Fibroblast of lung (primary cell): ENCODE data around the gene ITPKB. TPM values are rescaled to one million over a fixed set of nuclear protein-coding genes. Genes with fewer than 3 reads are reported as not detected.

Source experiments
- DNase-seq, 2 donors: peaks; one replicate each; pipeline versions ENCODE4 v3.0.0 to v3.0.0-alpha.2; 2010; ENCODE audit warnings: low read depth in 2 of 2
- H2AFZ ChIP-seq: 2 replicates; pipeline ENCODE4 v1.5.1; 2012; ENCODE audit warnings: low read length, control low read depth, inconsistent platforms
- H3K27ac ChIP-seq: 2 replicates; pipeline ENCODE4 v1.5.1; 2011; ENCODE audit warnings: low read length, control low read depth; ENCODE audit not compliant: insufficient read depth
- H3K27me3 ChIP-seq: 2 replicates; pipeline ENCODE4 v1.5.1; 2011; ENCODE audit warnings: mild to moderate bottlenecking, low read length; ENCODE audit not compliant: control insufficient read depth, insufficient read depth
- H3K36me3 ChIP-seq: 2 replicates; pipeline ENCODE4 v1.5.1; 2011; ENCODE audit warnings: low read length; ENCODE audit not compliant: control insufficient read depth, insufficient read depth
- H3K4me1 ChIP-seq: 2 replicates; pipeline ENCODE4 v1.5.1; 2011; ENCODE audit warnings: low read length; ENCODE audit not compliant: control insufficient read depth, insufficient read depth; ENCODE audit errors: extremely low read depth
- H3K4me2 ChIP-seq: 2 replicates; pipeline ENCODE4 v1.5.1; 2011; ENCODE audit warnings: low read length, control low read depth; ENCODE audit not compliant: insufficient read depth; ENCODE audit errors: extremely low read depth
- H3K4me3 ChIP-seq, 4 experiments: fragments of 200-600 bp in 1 of 4; sonication (generic) in 1 of 4; replicated peaks in 1 of 4; 2 replicates each; pipeline ENCODE4 v1.5.1; 2011 to 2016; ENCODE audit warnings: low read length in 4 of 4, low read depth in 3 of 4, mild to moderate bottlenecking in 3 of 4, control low read depth in 2 of 4, inconsistent platforms in 1 of 4, mixed read lengths in 1 of 4; ENCODE audit not compliant: insufficient read depth in 1 of 4; ENCODE audit errors: control extremely low read depth in 1 of 4
- H3K79me2 ChIP-seq: 2 replicates; pipeline ENCODE4 v1.5.1; 2012; ENCODE audit warnings: mild to moderate bottlenecking, low read length, inconsistent platforms; ENCODE audit not compliant: control insufficient read depth, insufficient read depth
- H3K9ac ChIP-seq: 2 replicates; pipeline ENCODE4 v1.5.1; 2011; ENCODE audit warnings: mild to moderate bottlenecking, low read length, control low read depth; ENCODE audit not compliant: insufficient read depth
- H3K9me3 ChIP-seq: 2 replicates; pipeline ENCODE4 v1.5.1; 2012; ENCODE audit warnings: low read depth, low read length; ENCODE audit not compliant: control insufficient read depth, insufficient read depth
- H4K20me1 ChIP-seq: 2 replicates; pipeline ENCODE4 v1.5.1; 2011; ENCODE audit warnings: low read length; ENCODE audit not compliant: control insufficient read depth, insufficient read depth; ENCODE audit errors: extremely low read depth
- CTCF ChIP-seq, 2 donors: IDR thresholded peaks in 1 of 2; conservative IDR thresholded peaks in 1 of 2; 1 replicate in 1 of 2; 2 replicates in 1 of 2; pipeline ENCODE4 v1.5.1; 2011 to 2012; ENCODE audit warnings: low read length in 2 of 2, control low read depth in 1 of 2, inconsistent platforms in 1 of 2, low read depth in 1 of 2, mild to moderate bottlenecking in 1 of 2
- EZH2 ChIP-seq: IDR thresholded peaks from 2 replicates; pipeline ENCODE4 v1.5.1; 2012; ENCODE audit warnings: low read length, control low read depth, mild to moderate bottlenecking; ENCODE audit errors: missing control alignments
- polyA plus RNA-seq, 2 donors: library from polyadenylated mRNA; depleted of rRNA in 1 of 2; stranded (reverse) in 1 of 2; unstranded in 1 of 2; fragments of >200 nt; gene quantifications; 2 replicates each; pipeline ENCODE4 v1.2.1, GENCODE V29; 2011 to 2012; ENCODE audit warnings: missing spikeins in 1 of 2
- total RNA-seq: library from RNA; depleted of rRNA; stranded (reverse); fragments of >200 nt; gene quantifications from 2 replicates; pipeline ENCODE4 v1.2.1, GENCODE V29; 2014

Gene ITPKB
- total and polyA plus RNA-seq, 2 donors (not counting 1 experiment from before 2014, with no cell fraction given), result 10.2 to 32.4 TPM

- Histone ChIP-seq H3K9me3 (no peaks in the 10 kb centered on the region), H3K4me3 (no peak overlapping the region), H3K4me2 (no peak overlapping the region), H4K20me1 (no peaks in the 10 kb centered on the region), H3K27me3 (no peaks in the 10 kb centered on the region), H3K27ac (no peak overlapping the region), H3K9ac (no peak overlapping the region), H3K36me3 (peaks cover 10% of the 10 kb centered on the region), H2AFZ (no peak overlapping the region), H3K4me1 (peaks cover 15% of the 10 kb centered on the region), H3K79me2 (no peaks in the 10 kb centered on the region)
- TF ChIP-seq EZH2, result no peak
- no peak for TF ChIP-seq CTCF (conservative IDR thresholded peaks at IDR 0.05 in 1 of 2, IDR thresholded peaks at IDR 0.05 in 1 of 2; ENCODE audit: low read depth in 1 of 2, low read length in 2 of 2)
- no peak for DNase-seq
Measured at GRCh38 chr1:226647719-226648118, 91.4 kb downstream of the ITPKB start.

- H3K36me3 ChIP-seq, result peaks cover 10% of the 10 kb centered on the region
- no peaks in the 10 kb centered on the region for H3K9me3 ChIP-seq
- no peaks in the 10 kb centered on the region for H3K79me2 ChIP-seq
- no peak overlapping the region for H3K4me2 ChIP-seq
- no peaks in the 10 kb centered on the region for H4K20me1 ChIP-seq
- H2AFZ ChIP-seq, result no peak overlapping the region
- no peak for DNase-seq
- no peaks in the 10 kb centered on the region for H3K27me3 ChIP-seq
- H3K4me3 ChIP-seq, result no peak overlapping the region
- peaks cover 15% of the 10 kb centered on the region for H3K4me1 ChIP-seq
- no peak overlapping the region for H3K27ac ChIP-seq
- H3K9ac ChIP-seq, result no peak overlapping the region
- TF ChIP-seq CTCF (conservative IDR thresholded peaks at IDR 0.05 in 1 of 2, IDR thresholded peaks at IDR 0.05 in 1 of 2; ENCODE audit: low read depth in 1 of 2, low read length in 2 of 2) (no peak), EZH2 (no peak)
Measured at GRCh38 chr1:226646870-226647449, 92.1 kb downstream of the ITPKB start.

- H3K4me2 ChIP-seq, result no peak overlapping the region
- no peak overlapping the region for H3K27ac ChIP-seq
- H3K36me3 ChIP-seq, result peaks cover 10% of the 10 kb centered on the region
- H3K4me3 ChIP-seq, result no peak overlapping the region
- no peaks in the 10 kb centered on the region for H3K27me3 ChIP-seq
- no peak for TF ChIP-seq EZH2
- no peak overlapping the region for H2AFZ ChIP-seq
- no peaks in the 10 kb centered on the region for H4K20me1 ChIP-seq
- H3K79me2 ChIP-seq, result no peaks in the 10 kb centered on the region
- peaks cover 15% of the 10 kb centered on the region for H3K4me1 ChIP-seq
- no peak overlapping the region for H3K9ac ChIP-seq
- peak; percentile 12 to 28 for DNase-seq
- no peaks in the 10 kb centered on the region for H3K9me3 ChIP-seq
Measured at GRCh38 chr1:226646026-226646869, 92.8 kb downstream of the ITPKB start.
